Liver (tissue), 9 donors: ENCODE data around the gene RASGRP1. TPM values are rescaled to one million over a fixed set of nuclear protein-coding genes. Genes with fewer than 3 reads are reported as not detected.

Experiments
- DNase-seq: peaks from one replicate; pipeline ENCODE4 v3.0.0-alpha.2; 2017; ENCODE audit warnings: low spot score
- H3K27ac ChIP-seq, 2 donors: one replicate each; pipeline ENCODE4 v1.7.0; 2013; ENCODE audit warnings: inconsistent platforms in 2 of 2, low read length in 2 of 2, control low read depth in 1 of 2, low read depth in 1 of 2, mild to moderate bottlenecking in 1 of 2
- H3K27me3 ChIP-seq, 4 donors: one replicate each; pipeline versions ENCODE4 v1.6.1 to v1.7.0; 2013; ENCODE audit warnings: low read length in 3 of 4, inconsistent platforms in 1 of 4, mild to moderate bottlenecking in 1 of 4, moderate library complexity in 1 of 4; ENCODE audit not compliant: control insufficient read depth in 4 of 4, insufficient read depth in 4 of 4
- H3K36me3 ChIP-seq, 4 donors: one replicate each; pipeline versions ENCODE4 v1.6.1 to v1.7.0; 2013; ENCODE audit warnings: low read length in 3 of 4, mild to moderate bottlenecking in 3 of 4, low read depth in 1 of 4, moderate library complexity in 1 of 4; ENCODE audit not compliant: control insufficient read depth in 4 of 4, insufficient read depth in 3 of 4
- H3K4me1 ChIP-seq, 4 donors: one replicate each; pipeline versions ENCODE4 v1.6.1 to v1.7.0; 2013; ENCODE audit warnings: low read length in 3 of 4, mild to moderate bottlenecking in 3 of 4, moderate library complexity in 1 of 4; ENCODE audit not compliant: control insufficient read depth in 4 of 4, insufficient read depth in 4 of 4
- H3K4me3 ChIP-seq, 3 donors: one replicate each; pipeline versions ENCODE4 v1.6.1 to v1.7.0; 2013; ENCODE audit warnings: low read length in 3 of 3, control low read depth in 1 of 3, low read depth in 1 of 3, mild to moderate bottlenecking in 1 of 3
- H3K9ac ChIP-seq, 2 donors: one replicate each; pipeline ENCODE4 v1.7.0; 2013; ENCODE audit warnings: low read length in 2 of 2, mild to moderate bottlenecking in 2 of 2, moderate library complexity in 2 of 2, control low read depth in 1 of 2, low read depth in 1 of 2
- H3K9me3 ChIP-seq, 4 donors: one replicate each; pipeline versions ENCODE4 v1.6.1 to v1.7.0; 2013; ENCODE audit warnings: low read length in 3 of 4; ENCODE audit not compliant: control insufficient read depth in 4 of 4
- CTCF ChIP-seq: fragments of 150-350 bp; IDR thresholded peaks from 2 replicates; pipeline ENCODE4 v1.5.1; 2017; ENCODE audit warnings: improper control_type of control experiment, low read depth, low read length; ENCODE audit not compliant: missing input control
- EGR1 ChIP-seq, 2 donors: IDR thresholded peaks; 2 replicates each; pipeline ENCODE4 v1.6.1; 2016 to 2018; ENCODE audit warnings: antibody characterized with exemption in 2 of 2, low read depth in 2 of 2
- FOXA1 ChIP-seq: IDR thresholded peaks from 2 replicates; pipeline ENCODE4 v1.6.1; 2016; ENCODE audit warnings: antibody characterized with exemption
- FOXA2 ChIP-seq: IDR thresholded peaks from 2 replicates; pipeline ENCODE4 v1.6.1; 2016; ENCODE audit warnings: antibody characterized with exemption
- GABPA ChIP-seq, 2 donors: IDR thresholded peaks in 1 of 2; conservative IDR thresholded peaks in 1 of 2; 2 replicates each; pipeline ENCODE4 v1.6.1; 2016; ENCODE audit warnings: antibody characterized with exemption in 2 of 2, mild to moderate bottlenecking in 1 of 2, moderate library complexity in 1 of 2
- HNF4A ChIP-seq, 2 donors: conservative IDR thresholded peaks; 2 replicates each; pipeline ENCODE4 v1.6.1; 2016; ENCODE audit warnings: antibody characterized with exemption in 2 of 2, mild to moderate bottlenecking in 2 of 2
- HNF4G ChIP-seq: IDR thresholded peaks from 2 replicates; pipeline ENCODE4 v1.6.1; 2016; ENCODE audit warnings: antibody characterized with exemption
- JUND ChIP-seq, 2 donors: IDR thresholded peaks; 2 replicates each; pipeline ENCODE4 v1.6.1; 2016; ENCODE audit warnings: antibody characterized with exemption in 2 of 2
- MAX ChIP-seq: IDR thresholded peaks from 2 replicates; pipeline ENCODE4 v1.6.1; 2016; ENCODE audit warnings: antibody characterized with exemption
- NR2F2 ChIP-seq: IDR thresholded peaks from 2 replicates; pipeline ENCODE4 v1.6.1; 2016; ENCODE audit warnings: antibody characterized with exemption
- RAD21 ChIP-seq, 2 donors: IDR thresholded peaks; 2 replicates each; pipeline ENCODE4 v1.6.1; 2016; ENCODE audit warnings: antibody characterized with exemption in 2 of 2, mild to moderate bottlenecking in 2 of 2
- REST ChIP-seq: IDR thresholded peaks from 2 replicates; pipeline ENCODE4 v1.6.1; 2016; ENCODE audit warnings: antibody characterized with exemption, mild to moderate bottlenecking
- RXRA ChIP-seq, 2 donors: IDR thresholded peaks; 2 replicates each; pipeline ENCODE4 v1.6.1; 2017 to 2018; ENCODE audit warnings: antibody characterized with exemption in 2 of 2, mild to moderate bottlenecking in 1 of 2
- SP1 ChIP-seq: IDR thresholded peaks from 2 replicates; pipeline ENCODE4 v1.6.1; 2018; ENCODE audit warnings: antibody characterized with exemption, mild to moderate bottlenecking
- ZBTB33 ChIP-seq: IDR thresholded peaks from 2 replicates; pipeline ENCODE4 v1.6.1; 2016; ENCODE audit warnings: antibody characterized with exemption
- WGBS: extraction: QIAGEN DNeasy Blood & Tissue Kit; methylation state at CpG from one replicate; pipeline ENCODE4 v1.1.7; 2013; 5-methylcytosine and 5-hydroxymethylcytosine counted together
- polyA plus RNA-seq, 2 donors: library from polyadenylated mRNA; stranded (reverse) in 1 of 2; unstranded in 1 of 2; fragments of 200-250 nt in 1 of 2; fragments of >200 nt in 1 of 2; fragmentation: Nextera tagmentation in 1 of 2; extraction: Ambion mirVana in 1 of 2; gene quantifications; one replicate each; pipeline versions ENCODE4 v1.2.1 to v1.2.3, GENCODE V29; 2013 to 2015
- total RNA-seq, 2 donors: library from RNA; depleted of rRNA; stranded (reverse); fragments of >200 nt; gene quantifications; one replicate each; pipeline ENCODE4 v1.2.3, GENCODE V29; 2014
- donor health status: healthy.
- donor health status: healthy.
- donor health status: healthy.
- donor health status: healthy.
- donor health status: healthy.

RASGRP1 gene
- total and polyA plus RNA-seq, 4 donors: 0.17 to 0.75 (median 0.47) TPM

GRCh38 chr15:38441130-38441519, 123.5 kb downstream of the RASGRP1 start:
- H3K27ac ChIP-seq: no peak overlapping the region
- TF ChIP-seq ZBTB33 (no peak), SP1 (no peak), HNF4A (conservative IDR thresholded peaks at IDR 0.05) (no peak), CTCF (no peak), HNF4G (no peak), FOXA1 (no peak), FOXA2 (no peak), MAX (no peak), RAD21 (IDR thresholded peaks at IDR 0.05) (no peak), RXRA (IDR thresholded peaks at IDR 0.05) (no peak), REST (no peak), EGR1 (IDR thresholded peaks at IDR 0.05; ENCODE audit: low read depth in 2 of 2) (no peak)
- no peaks in the 10 kb centered on the region for H3K36me3 ChIP-seq
- WGBS: 92% methylated on average over 3 of the region's 3 CpGs
- no peak overlapping the region for H3K9ac ChIP-seq
- peaks cover 0 to 3% (median 0%) of the 10 kb centered on the region in 4 donors for H3K27me3 ChIP-seq
- DNase-seq: no peak
- no peak overlapping the region for H3K4me3 ChIP-seq
- peaks cover 0 to 3% (median 1%) of the 10 kb centered on the region in 4 donors for H3K4me1 ChIP-seq
- no peaks in the 10 kb centered on the region for H3K9me3 ChIP-seq

- peaks cover 0 to 2% (median 0%) of the 10 kb centered on the region in 4 donors for H3K27me3 ChIP-seq
- DNase-seq: peak; percentile 39
- 24% methylated on average over 9 of the region's 9 CpGs for WGBS
- H3K4me3 ChIP-seq: no peak overlapping the region
- H3K36me3 ChIP-seq: no peaks in the 10 kb centered on the region
- H3K9me3 ChIP-seq: no peaks in the 10 kb centered on the region
- peaks cover 0 to 3% (median 1%) of the 10 kb centered on the region in 4 donors for H3K4me1 ChIP-seq
- no peak overlapping the region for H3K27ac ChIP-seq
- H3K9ac ChIP-seq: no peak overlapping the region
- TF ChIP-seq NR2F2 (no peak), REST (no peak), FOXA2 (peak; percentile 55), HNF4G (no peak), RAD21 (IDR thresholded peaks at IDR 0.05) (peak; percentile 92 to 95), ZBTB33 (no peak), HNF4A (conservative IDR thresholded peaks at IDR 0.05) (no peak), RXRA (IDR thresholded peaks at IDR 0.05) (no peak), FOXA1 (peak; percentile 24), JUND (IDR thresholded peaks at IDR 0.05) (no peak), SP1 (no peak), EGR1 (IDR thresholded peaks at IDR 0.05; ENCODE audit: low read depth in 2 of 2) (no peak), GABPA (IDR thresholded peaks at IDR 0.05 in 1 of 2, conservative IDR thresholded peaks at IDR 0.05 in 1 of 2) (peak in 1 of 2 donors; percentile 40)
Observed at GRCh38 chr15:38440353-38441129, 124.1 kb downstream of the RASGRP1 start.
